ENCODE data around the gene CDKAL1. TPM values are rescaled to one million over a fixed set of nuclear protein-coding genes. Genes with fewer than 3 reads are reported as not detected.

Gene CDKAL1
- total and polyA plus RNA-seq, 2 of the 8 experiments (the other 6 are each of a cell fraction or from before 2014, with no cell fraction given), result 8.4 to 24.6 TPM

DNA sequence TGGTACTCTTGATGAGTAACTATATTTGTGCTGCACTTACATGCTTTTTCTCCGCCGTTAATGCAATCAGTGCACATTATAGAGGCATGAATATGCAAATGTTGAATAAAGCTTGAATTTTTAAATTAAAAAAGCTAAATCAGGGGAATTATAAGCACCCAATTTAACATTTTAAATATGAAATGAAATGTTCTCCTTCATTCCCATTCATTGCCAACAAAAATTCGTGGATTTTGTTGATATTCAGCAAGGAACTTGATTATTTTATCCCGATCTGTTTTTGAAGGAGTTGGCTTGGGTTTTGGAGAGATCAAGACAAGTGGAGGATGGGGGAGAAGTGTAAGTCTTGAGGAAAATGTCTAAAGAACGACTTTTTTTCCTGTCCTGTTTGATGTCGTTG, 740.6 kb downstream of the CDKAL1 start:
- Histone ChIP-seq H4K8ac (ENCODE audit: extremely low read depth, insufficient read depth, low read length) (no peak overlapping the region), H2BK12ac (ENCODE audit: low read depth, low read length) (no peak overlapping the region), H2AFZ (ENCODE audit: low read length) (no peak overlapping the region), H3K4me1 (replicated peaks in 1 of 4; ENCODE audit: control insufficient read depth in 3 of 4, insufficient read depth in 4 of 4, low read length in 3 of 4) (peaks cover 4 to 10% (median 7%) of the 10 kb centered on the region in 4 experiments; a peak in 6 of 7 replicates), H3K18ac (ENCODE audit: extremely low read depth, low read length) (no peak overlapping the region), H3K14ac (ENCODE audit: insufficient read length) (no peak overlapping the region), H3K9me3 (ENCODE audit: insufficient read depth in 2 of 2, low read depth in 1 of 2, low read length in 1 of 2) (no peaks in the 10 kb centered on the region), H3K27me3 (replicated peaks in 1 of 4; ENCODE audit: control insufficient read depth in 3 of 4, extremely low read depth in 1 of 4, insufficient read depth in 3 of 4, low read length in 3 of 4) (no peaks in the 10 kb centered on the region), H3K56ac (replicated peaks; ENCODE audit: insufficient read length, low read depth, low read length) (no peak overlapping the region), H4K20me1 (replicated peaks in 1 of 2; ENCODE audit: control insufficient read depth in 1 of 2, insufficient read depth in 2 of 2, low read length in 2 of 2) (no peaks in the 10 kb centered on the region), H4K5ac (ENCODE audit: insufficient read length, low read depth, low read length) (no peak overlapping the region), H2BK20ac (ENCODE audit: low read length) (no peak overlapping the region), H3K4ac (replicated peaks; ENCODE audit: insufficient read length, low read depth, low read length) (no peak overlapping the region), H3K4me3 (ENCODE audit: extremely low read depth in 1 of 4, insufficient read depth in 2 of 4, low read depth in 3 of 4, low read length in 4 of 4) (no peak overlapping the region), H2BK5ac (ENCODE audit: low read depth, low read length) (no peak overlapping the region), H3K79me1 (ENCODE audit: low read depth, low read length) (no peaks in the 10 kb centered on the region), H3K79me2 (ENCODE audit: control insufficient read depth in 1 of 2, insufficient read depth in 2 of 2, low read length in 2 of 2) (no peaks in the 10 kb centered on the region), H3K4me2 (ENCODE audit: insufficient read depth in 1 of 2, low read depth in 2 of 2, low read length in 2 of 2) (no peak overlapping the region), H3K23me2 (ENCODE audit: low read depth, low read length) (no peaks in the 10 kb centered on the region), H3K9ac (replicated peaks in 1 of 4; ENCODE audit: extremely low read depth in 1 of 4, low read depth in 3 of 4, low read length in 3 of 4) (no peak overlapping the region), H2BK120ac (replicated peaks; ENCODE audit: low read depth, low read length) (no peak overlapping the region), H3K27ac (ENCODE audit: low read depth, low read length) (no peak overlapping the region), H4K91ac (replicated peaks; ENCODE audit: insufficient read length, low read length) (no peak overlapping the region), H3K36me3 (ENCODE audit: control insufficient read depth in 2 of 4, insufficient read depth in 4 of 4, low read length in 3 of 4) (no peaks in the 10 kb centered on the region), H2AK5ac (ENCODE audit: low read depth, low read length) (no peak overlapping the region), H2BK15ac (ENCODE audit: low read length) (no peak overlapping the region), H3K23ac (ENCODE audit: insufficient read length) (no peak overlapping the region)
- FAIRE-seq, result no peak
- ChIA-PET CTCF (ENCODE audit: partially characterized antibody) (interaction anchor here (0.7 kb wide), 1 partner anchor 29 kb away, joined by 3 read pairs; no protein-coding TSS in a partner anchor), POLR2A (ENCODE audit: partially characterized antibody) (no interaction called here)
- WGBS, 2 experiments (ENCODE audit: extremely low coverage in 1 of 2, insufficient coverage in 1 of 2, insufficient read length in 1 of 2, insufficient replicate concordance in 2 of 2, low coverage in 1 of 2, low lambda C conversion rate in 2 of 2, missing lambda C conversion rate in 1 of 2), result 88% methylated on average over 6 of the region's 6 CpGs; no CpG with 5 or more reads in 1 of the 2 experiments
- DNase-seq (ENCODE audit: low read depth in 1 of 2, low spot score in 2 of 2), result no peak
- TF ChIP-seq SP4 (IDR thresholded peaks at IDR 0.05; ENCODE audit: low read length) (no peak), SIRT6 (IDR thresholded peaks at IDR 0.05; ENCODE audit: low read length) (no peak), HDAC2 (IDR thresholded peaks at IDR 0.05; ENCODE audit: borderline replicate concordance in 1 of 2, low read depth in 2 of 2, low read length in 2 of 2) (no peak), TCF12 (IDR thresholded peaks at IDR 0.05; ENCODE audit: low read depth, low read length) (no peak), KDM4A (IDR thresholded peaks at IDR 0.05; ENCODE audit: low read depth, low read length, severe bottlenecking) (no peak), BCL11A (IDR thresholded peaks at IDR 0.05; ENCODE audit: low read depth in 2 of 2, low read length in 2 of 2) (no peak), RAD21 (IDR thresholded peaks at IDR 0.05 in 1 of 2, conservative IDR thresholded peaks at IDR 0.05 in 1 of 2; ENCODE audit: low read depth in 2 of 2, low read length in 2 of 2) (no peak), USF2 (IDR thresholded peaks at IDR 0.05; ENCODE audit: low read length) (no peak), BRCA1 (IDR thresholded peaks at IDR 0.05; ENCODE audit: low read depth, low read length) (no peak), EGR1 (IDR thresholded peaks at IDR 0.05; ENCODE audit: borderline replicate concordance, low read depth, low read length) (no peak), TAF7 (optimal IDR thresholded peaks at IDR 0.05; ENCODE audit: borderline replicate concordance, low read depth, low read length) (no peak)

Data from H1 (cell line).